Measurements from ENCODE around the gene ERICH4. TPM values are rescaled to one million over a fixed set of nuclear protein-coding genes. Genes with fewer than 3 reads are reported as not detected.
"Not testable (repeated sequence)": the region's sequence is repeated elsewhere in the genome, so short reads cannot be mapped to it uniquely, and the experiment has no call there.

Gene ERICH4
- total RNA-seq, 4 donors from 2014 or later, result not detected

DNA sequence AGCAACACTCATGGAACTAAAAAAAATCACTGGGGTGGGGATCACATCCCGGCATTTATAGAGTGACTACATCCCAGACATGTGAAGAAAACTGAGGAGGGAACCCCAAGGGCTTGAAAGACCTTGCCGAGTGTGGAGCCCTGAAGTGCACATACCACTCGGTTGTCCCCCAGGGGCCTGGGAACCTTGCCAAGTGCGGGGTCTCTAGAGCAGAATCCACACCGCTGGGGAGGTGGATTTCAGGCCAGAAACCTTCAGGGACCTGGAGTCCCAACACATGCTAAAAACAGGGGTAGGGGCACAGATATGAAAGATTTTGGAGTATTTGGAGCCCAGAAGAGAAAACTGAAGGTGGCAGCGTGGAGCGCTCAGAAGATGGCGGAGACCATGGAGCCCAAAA lies 35.2 kb downstream of the ERICH4 start:
- 49 to 54% methylated on average over 8 of the region's 8 CpGs for WGBS, 2 donors
- Histone ChIP-seq H3K9me3 (no peaks in the 10 kb centered on the region), H3K36me3 (no peaks in the 10 kb centered on the region), H3K27ac (peak overlapping the region in 2 of 3 donors; percentile 56 to 59), H3K4me1 (peaks cover 0 to 4% of the 10 kb centered on the region in 2 donors), H3K27me3 (no peaks in the 10 kb centered on the region), H3K4me3 (replicated peaks in 1 of 3) (no peak overlapping the region)
- intact Hi-C loops (cut with DNase I), result no loop called here
- DNase-seq, result no peak
- TF ChIP-seq POLR2A (IDR thresholded peaks at IDR 0.05) (no peak), CTCF (IDR thresholded peaks at IDR 0.05) (no peak)

- WGBS, 2 donors, result 69 to 74% methylated on average over 15 of the region's 15 CpGs
- no peaks in the 10 kb centered on the region for H3K27me3 ChIP-seq
- no peak overlapping the region for H3K4me3 ChIP-seq (replicated peaks in 1 of 3)
- H3K36me3 ChIP-seq, result no peaks in the 10 kb centered on the region
- no peaks in the 10 kb centered on the region for H3K9me3 ChIP-seq
- peak overlapping the region; percentile 37 to 59 (median 56) for H3K27ac ChIP-seq
- no peak for DNase-seq
- peaks cover 0 to 4% of the 10 kb centered on the region in 2 donors for H3K4me1 ChIP-seq
- TF ChIP-seq CTCF (IDR thresholded peaks at IDR 0.05) (no peak), POLR2A (IDR thresholded peaks at IDR 0.05) (peak in 1 of 2 donors; percentile 9)
- intact Hi-C loops (cut with DNase I), result no loop called here
Measured at GRCh38 chr19:41478875-41479756, 36.2 kb downstream of the ERICH4 start.

DNA sequence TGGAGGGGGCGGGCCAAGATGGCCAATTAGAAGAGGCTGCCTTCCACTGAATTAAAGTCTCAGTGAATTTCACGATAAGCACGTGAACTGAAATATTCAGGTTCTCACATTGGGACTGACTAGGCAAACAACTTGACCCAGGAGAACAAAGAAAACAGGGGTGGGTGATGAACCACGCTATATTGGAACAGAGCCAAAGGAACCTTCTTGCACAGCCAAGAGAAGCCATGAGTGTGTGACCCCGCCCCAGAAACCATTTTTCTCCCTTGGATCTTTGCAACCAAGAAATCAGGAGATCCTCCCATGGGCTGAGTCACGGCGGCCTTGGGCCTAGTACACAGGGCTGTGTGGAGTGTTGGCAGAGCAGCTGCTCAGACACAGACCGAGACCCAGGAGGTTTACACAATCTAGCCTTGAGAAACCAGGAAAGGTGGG lies 36.8 kb downstream of the ERICH4 start:
- H3K27ac ChIP-seq, result peak overlapping the region in 2 of 3 donors; percentile 54 to 59
- H3K36me3 ChIP-seq, result no peaks in the 10 kb centered on the region
- WGBS, 2 donors, result 52 to 58% methylated on average over 8 of the region's 8 CpGs
- H3K9me3 ChIP-seq, result no peaks in the 10 kb centered on the region
- no peaks in the 10 kb centered on the region for H3K27me3 ChIP-seq
- peaks cover 0 to 4% of the 10 kb centered on the region in 2 donors for H3K4me1 ChIP-seq
- H3K4me3 ChIP-seq (replicated peaks in 1 of 3), result no peak overlapping the region
- intact Hi-C loops (cut with DNase I), result no loop called here
- TF ChIP-seq CTCF (IDR thresholded peaks at IDR 0.05) (no peak), POLR2A (IDR thresholded peaks at IDR 0.05) (no peak)
- DNase-seq, result no peak

GRCh38 chr19:41480336-41480735 lies 37.4 kb downstream of the ERICH4 start:
- no peaks in the 10 kb centered on the region for H3K9me3 ChIP-seq
- WGBS, 2 donors, result 71 to 74% methylated on average over 12 of the region's 12 CpGs
- peak overlapping the region in 2 of 3 donors; percentile 17 to 54 for H3K27ac ChIP-seq
- peaks cover 0 to 4% of the 10 kb centered on the region in 2 donors for H3K4me1 ChIP-seq
- TF ChIP-seq CTCF (IDR thresholded peaks at IDR 0.05) (no peak), POLR2A (IDR thresholded peaks at IDR 0.05) (no peak)
- H3K36me3 ChIP-seq, result no peaks in the 10 kb centered on the region
- DNase-seq, result no peak
- H3K4me3 ChIP-seq (replicated peaks in 1 of 3), result no peak overlapping the region
- H3K27me3 ChIP-seq, result no peaks in the 10 kb centered on the region
- intact Hi-C loops (cut with DNase I), result no loop called here

- WGBS, 2 donors, result 81 to 90% methylated on average over 4 of the region's 4 CpGs
- intact Hi-C loops (cut with DNase I), result no loop called here
- DNase-seq, result no peak
- H3K36me3 ChIP-seq, result no peaks in the 10 kb centered on the region
- H3K4me3 ChIP-seq (replicated peaks in 1 of 3), result no peak overlapping the region
- H3K27ac ChIP-seq, result no peak overlapping the region
- TF ChIP-seq CTCF (IDR thresholded peaks at IDR 0.05) (no peak), POLR2A (IDR thresholded peaks at IDR 0.05) (no peak)
- no peaks in the 10 kb centered on the region for H3K9me3 ChIP-seq
- H3K4me1 ChIP-seq, result peaks cover 0 to 4% of the 10 kb centered on the region in 2 donors
- H3K27me3 ChIP-seq, result no peaks in the 10 kb centered on the region
Measured at GRCh38 chr19:41484822-41485221, 41.9 kb downstream of the ERICH4 start.

- 79 to 94% methylated on average over 4 of the region's 4 CpGs for WGBS, 2 donors
- H3K27me3 ChIP-seq; H3K36me3 ChIP-seq; intact Hi-C loops (cut with DNase I); H3K9me3 ChIP-seq; DNase-seq; H3K4me1 ChIP-seq; H3K4me3 ChIP-seq (replicated peaks in 1 of 3); H3K27ac ChIP-seq: not testable (repeated sequence)
Measured at GRCh38 chr19:41486953-41487352, 44.0 kb downstream of the ERICH4 start.
